ENCODE measurements around the gene TIMM10. TPM values are rescaled to one million over a fixed set of nuclear protein-coding genes. Genes with fewer than 3 reads are reported as not detected.

Gene TIMM10
- total RNA-seq (10 to 100 TPM; 27.0 to 39.8 TPM), polyA plus RNA-seq (ENCODE audit: insufficient read length in 2 of 2) (10 to 100 TPM; 47.7 to 52.1 TPM)
- long read RNA-seq, donor 1, transcript TIMM10-201 (3 exons, 680 nt) = major isoform, 64 of 66 reads
- long read RNA-seq, donor 1, partial matches to known transcripts = 0 of 66 reads
- long read RNA-seq, donor 1, other reads (novel, unspliced or antisense) = 0 of 66 reads
- long read RNA-seq, donor 2, transcript TIMM10-201 (3 exons, 680 nt) = major isoform, 21 of 22 reads
- long read RNA-seq, donor 2, partial matches to known transcripts = 0 of 22 reads
- long read RNA-seq, donor 2, other reads (novel, unspliced or antisense) = 0 of 22 reads
- long read RNA-seq, donor 3, transcript TIMM10-201 (3 exons, 680 nt) = major isoform, 28 of 28 reads
- long read RNA-seq, donor 3, partial matches to known transcripts = 0 of 28 reads
- long read RNA-seq, donor 3, other reads (novel, unspliced or antisense) = 0 of 28 reads
- long read RNA-seq, donor 4, transcript TIMM10-201 (3 exons, 680 nt) = major isoform, 55 of 60 reads
- long read RNA-seq, donor 4, transcript TIMM10-202 (3 exons, 530 nt) = minor isoform, 5 of 60 reads
- long read RNA-seq, donor 4, partial matches to known transcripts = 0 of 60 reads
- long read RNA-seq, donor 4, other reads (novel, unspliced or antisense) = 0 of 60 reads

GRCh38 chr11:57530596-57531507, at the start of gene TIMM10:
Gene TIMM10 (minus strand): TSS chr11:57530754. CDS start chr11:57530189, 565 bp downstream.
- peak; percentile 79 to 99 (median 94) for DNase-seq (ENCODE audit: low read depth in 4 of 6, low spot score in 6 of 6)
- under 1% methylated on average over 42 of the region's 49 CpGs for WGBS (ENCODE audit: insufficient coverage)
- peak within 1 kb of the TSS; percentile 29 for H3K27ac ChIP-seq (ENCODE audit: low read depth, low read length)

GRCh38 chr11:57574061-57574460, 43.5 kb upstream of the TIMM10 start:
- Histone ChIP-seq H3K9me3 (ENCODE audit: control insufficient read depth, insufficient read depth, low read length) (no peaks in the 10 kb centered on the region), H3K4me3 (ENCODE audit: low read depth, low read length) (no peak overlapping the region), H3K27me3 (ENCODE audit: control insufficient read depth, insufficient read depth, low read length) (no peaks in the 10 kb centered on the region), H3K27ac (ENCODE audit: low read depth, low read length) (no peak overlapping the region), H3K36me3 (ENCODE audit: control insufficient read depth, insufficient read depth, low read length) (no peaks in the 10 kb centered on the region), H3K4me1 (ENCODE audit: control insufficient read depth, insufficient read depth, low read length) (no peaks in the 10 kb centered on the region)
- no peak for DNase-seq (ENCODE audit: low read depth in 4 of 6, low spot score in 6 of 6)
- 39% methylated on average over 3 of the region's 4 CpGs for WGBS (ENCODE audit: insufficient coverage)

More at GRCh38 chr11:57530596-57531507, at the start of gene TIMM10:
- Histone ChIP-seq H3K36me3 (ENCODE audit: control insufficient read depth, insufficient read depth, low read length) (peaks cover 5% of the 10 kb centered on the region), H3K27me3 (ENCODE audit: control insufficient read depth, insufficient read depth, low read length) (no peaks in the 10 kb centered on the region), H3K9me3 (ENCODE audit: control insufficient read depth, insufficient read depth, low read length) (no peaks in the 10 kb centered on the region), H3K4me1 (ENCODE audit: control insufficient read depth, insufficient read depth, low read length) (peaks cover 9% of the 10 kb centered on the region), H3K4me3 (ENCODE audit: low read depth, low read length) (peak within 1 kb of the TSS; percentile 88)

- no CpG with 5 or more reads among the region's 2 CpGs for WGBS (ENCODE audit: insufficient coverage)
Observed at GRCh38 chr11:57571606-57572005, 41.1 kb upstream of the TIMM10 start.

DNA sequence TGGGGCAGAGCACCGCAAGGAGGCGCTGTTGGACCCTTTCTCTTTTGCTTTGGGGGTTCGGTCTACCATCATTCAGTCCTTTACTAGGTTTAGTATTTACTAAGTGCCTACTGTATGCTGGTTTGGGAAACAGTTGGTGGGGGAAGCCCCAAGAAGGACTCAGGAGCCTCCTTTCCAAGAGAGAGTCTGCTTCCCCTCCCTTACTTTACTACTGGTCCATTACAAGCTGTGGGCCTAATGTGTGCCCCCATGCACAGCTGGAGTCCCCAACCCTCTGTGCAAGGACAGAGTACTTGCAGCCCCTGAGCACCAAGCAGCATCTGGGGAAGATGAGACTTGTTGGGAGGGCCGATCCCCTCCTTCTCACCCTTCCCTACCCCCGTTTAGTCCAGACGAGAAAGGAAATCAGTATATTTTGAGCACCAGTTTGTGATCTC, 37.8 kb upstream of the TIMM10 start:
- H3K9me3 ChIP-seq (ENCODE audit: control insufficient read depth, insufficient read depth, low read length) = no peaks in the 10 kb centered on the region
- 39% methylated on average over 4 of the region's 6 CpGs for WGBS (ENCODE audit: insufficient coverage)
- H3K27ac ChIP-seq (ENCODE audit: low read depth, low read length) = peak overlapping the region; percentile 88
- no peaks in the 10 kb centered on the region for H3K27me3 ChIP-seq (ENCODE audit: control insufficient read depth, insufficient read depth, low read length)
- H3K4me1 ChIP-seq (ENCODE audit: control insufficient read depth, insufficient read depth, low read length) = peaks cover 22% of the 10 kb centered on the region
- H3K36me3 ChIP-seq (ENCODE audit: control insufficient read depth, insufficient read depth, low read length) = no peaks in the 10 kb centered on the region
- peak; percentile 72 to 97 (median 83) for DNase-seq (ENCODE audit: low read depth in 4 of 6, low spot score in 6 of 6)
- peak overlapping the region; percentile 91 for H3K4me3 ChIP-seq (ENCODE audit: low read depth, low read length)

More at GRCh38 chr11:57571606-57572005, 41.1 kb upstream of the TIMM10 start:
- H3K27me3 ChIP-seq (ENCODE audit: control insufficient read depth, insufficient read depth, low read length) = no peaks in the 10 kb centered on the region
- DNase-seq (ENCODE audit: low read depth in 4 of 6, low spot score in 6 of 6) = no peak
- no peak overlapping the region for H3K27ac ChIP-seq (ENCODE audit: low read depth, low read length)
- H3K4me1 ChIP-seq (ENCODE audit: control insufficient read depth, insufficient read depth, low read length) = peaks cover 18% of the 10 kb centered on the region
- H3K9me3 ChIP-seq (ENCODE audit: control insufficient read depth, insufficient read depth, low read length) = no peaks in the 10 kb centered on the region
- no peaks in the 10 kb centered on the region for H3K36me3 ChIP-seq (ENCODE audit: control insufficient read depth, insufficient read depth, low read length)
- H3K4me3 ChIP-seq (ENCODE audit: low read depth, low read length) = no peak overlapping the region

GRCh38 chr11:57567515-57568329, 37.2 kb upstream of the TIMM10 start, which contains the start of gene UBE2L6:
Gene UBE2L6 (minus strand): TSS chr11:57567672. CDS start chr11:57567611, 61 bp downstream.
- Histone ChIP-seq H3K4me1 (ENCODE audit: control insufficient read depth, insufficient read depth, low read length) (peaks cover 22% of the 10 kb centered on the region), H3K9me3 (ENCODE audit: control insufficient read depth, insufficient read depth, low read length) (no peaks in the 10 kb centered on the region), H3K27ac (ENCODE audit: low read depth, low read length) (peak within 1 kb of the TSS; percentile 88), H3K36me3 (ENCODE audit: control insufficient read depth, insufficient read depth, low read length) (no peaks in the 10 kb centered on the region), H3K27me3 (ENCODE audit: control insufficient read depth, insufficient read depth, low read length) (no peaks in the 10 kb centered on the region), H3K4me3 (ENCODE audit: low read depth, low read length) (peak within 1 kb of the TSS; percentile 91)
- peak in 5 of 6 donors; percentile 51 to 90 (median 61) for DNase-seq (ENCODE audit: low read depth in 4 of 6, low spot score in 6 of 6)
- under 1% methylated on average over 84 of the region's 92 CpGs for whole genome bisulfite sequencing (ENCODE audit: insufficient coverage)

DNA sequence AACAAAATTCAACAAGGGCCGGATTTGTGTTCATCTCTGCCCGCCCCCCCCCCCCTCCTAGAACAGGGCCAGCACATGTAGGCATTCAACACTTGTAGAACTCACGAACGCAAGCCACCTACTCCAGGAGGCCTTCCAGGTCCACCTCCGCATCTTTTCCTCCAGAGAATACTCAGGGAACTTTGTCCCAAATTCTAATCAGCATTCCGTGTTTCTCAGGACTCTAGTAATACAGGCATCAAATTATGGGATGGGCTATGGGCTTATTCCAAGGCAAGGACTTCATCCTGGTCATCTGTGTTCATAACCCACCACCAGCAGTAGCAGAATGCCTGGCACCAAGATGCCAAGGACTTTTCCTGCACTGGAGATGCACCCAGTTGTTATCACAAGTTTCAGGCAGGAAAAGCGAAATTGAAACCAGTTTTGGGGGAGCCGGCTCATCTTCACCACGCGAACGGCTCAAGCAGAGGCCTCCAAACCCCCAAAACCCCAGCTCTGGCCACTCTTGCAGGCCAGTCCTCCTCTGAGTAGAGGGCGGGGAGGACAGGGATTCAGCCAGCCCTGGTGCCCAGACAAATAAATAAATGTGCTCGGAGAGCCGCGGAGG, 36.5 kb upstream of the TIMM10 start:
- DNase-seq (ENCODE audit: low read depth in 4 of 6, low spot score in 6 of 6) = peak in 2 of 6 donors; percentile 14 to 33
- no peaks in the 10 kb centered on the region for H3K9me3 ChIP-seq (ENCODE audit: control insufficient read depth, insufficient read depth, low read length)
- peaks cover 22% of the 10 kb centered on the region for H3K4me1 ChIP-seq (ENCODE audit: control insufficient read depth, insufficient read depth, low read length)
- H3K36me3 ChIP-seq (ENCODE audit: control insufficient read depth, insufficient read depth, low read length) = peaks cover 3% of the 10 kb centered on the region
- 18% methylated on average over 10 of the region's 15 CpGs for WGBS (ENCODE audit: insufficient coverage)
- H3K27me3 ChIP-seq (ENCODE audit: control insufficient read depth, insufficient read depth, low read length) = no peaks in the 10 kb centered on the region
- peak overlapping the region; percentile 91 for H3K4me3 ChIP-seq (ENCODE audit: low read depth, low read length)
- peak overlapping the region; percentile 88 for H3K27ac ChIP-seq (ENCODE audit: low read depth, low read length)

GRCh38 chr11:57566005-57566904, 35.7 kb upstream of the TIMM10 start:
- peaks cover 22% of the 10 kb centered on the region for H3K4me1 ChIP-seq (ENCODE audit: control insufficient read depth, insufficient read depth, low read length)
- no peaks in the 10 kb centered on the region for H3K9me3 ChIP-seq (ENCODE audit: control insufficient read depth, insufficient read depth, low read length)
- WGBS (ENCODE audit: insufficient coverage) = 11% methylated on average over 1 of the region's 4 CpGs
- peak overlapping the region; percentile 80 for H3K27ac ChIP-seq (ENCODE audit: low read depth, low read length)
- peaks cover 3% of the 10 kb centered on the region for H3K36me3 ChIP-seq (ENCODE audit: control insufficient read depth, insufficient read depth, low read length)
- peak in 3 of 6 donors; percentile 6 to 73 (median 19) for DNase-seq (ENCODE audit: low read depth in 4 of 6, low spot score in 6 of 6)
- H3K4me3 ChIP-seq (ENCODE audit: low read depth, low read length) = peak overlapping the region; percentile 29
- H3K27me3 ChIP-seq (ENCODE audit: control insufficient read depth, insufficient read depth, low read length) = no peaks in the 10 kb centered on the region

DNA sequence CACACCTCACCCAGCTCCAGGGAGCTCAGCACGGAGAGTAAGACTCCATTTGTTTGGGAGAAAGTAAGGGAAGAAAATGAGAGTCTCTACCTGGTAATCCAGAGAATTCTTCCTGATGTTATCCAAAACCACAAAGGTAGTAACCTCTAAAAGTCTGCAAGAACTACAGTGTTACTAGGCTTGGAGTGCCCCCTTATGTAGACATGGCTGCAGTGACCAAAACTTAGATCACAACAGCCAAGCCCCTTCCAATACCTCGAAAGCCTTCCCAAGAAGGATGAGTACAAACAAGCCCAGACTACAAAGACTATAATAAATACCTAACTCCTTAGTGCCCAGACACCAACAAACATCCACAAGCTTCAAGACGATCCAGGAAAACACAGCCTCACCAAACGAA, 32.0 kb upstream of the TIMM10 start:
- Histone ChIP-seq H3K9me3 (ENCODE audit: control insufficient read depth, insufficient read depth, low read length) (no peaks in the 10 kb centered on the region), H3K36me3 (ENCODE audit: control insufficient read depth, insufficient read depth, low read length) (peaks cover 24% of the 10 kb centered on the region), H3K4me1 (ENCODE audit: control insufficient read depth, insufficient read depth, low read length) (peaks cover 13% of the 10 kb centered on the region), H3K27me3 (ENCODE audit: control insufficient read depth, insufficient read depth, low read length) (no peaks in the 10 kb centered on the region), H3K4me3 (ENCODE audit: low read depth, low read length) (no peak overlapping the region), H3K27ac (ENCODE audit: low read depth, low read length) (no peak overlapping the region)
- no peak for DNase-seq (ENCODE audit: low read depth in 4 of 6, low spot score in 6 of 6)
- WGBS (ENCODE audit: insufficient coverage) = no CpG with 5 or more reads among the region's 4 CpGs
